ENCODE data around the gene IKBKG.
"Not testable (repeated sequence)": the region's sequence is repeated elsewhere in the genome, so short reads cannot be mapped to it uniquely, and the experiment has no call there.

The IKBKG gene

GRCh38 chrX:154526901-154527675, 20.3 kb upstream of the IKBKG start:
- ATAC-seq (peak; percentile 84), DNase-seq (peak; percentile 71)

- DNase-seq (no peak), ATAC-seq (no peak)
Observed at GRCh38 chrX:154529206-154529612, 18.2 kb upstream of the IKBKG start.

- DNase-seq, result no peak
- ATAC-seq, result no peak
Observed at GRCh38 chrX:154530286-154530685, 17.1 kb upstream of the IKBKG start.

- DNase-seq (no peak), ATAC-seq (no peak)
Observed at GRCh38 chrX:154531626-154532025, 15.8 kb upstream of the IKBKG start.

- no peak for DNase-seq
- ATAC-seq, result no peak
Observed at GRCh38 chrX:154532690-154533089, 14.7 kb upstream of the IKBKG start.

GRCh38 chrX:154534526-154535322, 12.7 kb upstream of the IKBKG start:
- ATAC-seq, result peak; percentile 96
- peak; percentile 87 for DNase-seq

GRCh38 chrX:154535892-154536291, 11.5 kb upstream of the IKBKG start:
- ATAC-seq (no peak), DNase-seq (no peak)

GRCh38 chrX:154539077-154539476, 8.3 kb upstream of the IKBKG start:
- DNase-seq, result no peak
- no peak for ATAC-seq

GRCh38 chrX:154540365-154540764, 7.1 kb upstream of the IKBKG start:
- not testable (repeated sequence) for ATAC-seq, DNase-seq

GRCh38 chrX:154540897-154541535, 6.4 kb upstream of the IKBKG start:
- no peak for DNase-seq
- no peak for ATAC-seq

GRCh38 chrX:154541589-154541895, 5.9 kb upstream of the IKBKG start:
- DNase-seq (no peak), ATAC-seq (no peak)

GRCh38 chrX:154541896-154542722, 5.3 kb upstream of the IKBKG start:
- ATAC-seq (peak; percentile 35), DNase-seq (peak; percentile 61)

GRCh38 chrX:154542723-154543424, 4.5 kb upstream of the IKBKG start:
- peak; percentile 46 for DNase-seq
- ATAC-seq, result peak; percentile 29

GRCh38 chrX:154545673-154546274, 1.6 kb upstream of the IKBKG start:
- DNase-seq (no peak), ATAC-seq (no peak)

GRCh38 chrX:154546354-154547244, 821 bp upstream of the IKBKG start, which contains the start of gene G6PD:
TSS of gene G6PD (minus strand) at chrX:154546846. CDS start at chrX:154546155, 691 bp downstream.
- peak; percentile 54 for ATAC-seq
- peak; percentile 82 for DNase-seq

- DNase-seq (no peak), ATAC-seq (no peak)
Observed at GRCh38 chrX:154548028-154548316, 552 bp downstream of the IKBKG start.

- ATAC-seq (no peak), DNase-seq (no peak)
Observed at GRCh38 chrX:154549766-154550165, 2.3 kb downstream of the IKBKG start.

- not testable (repeated sequence) for ATAC-seq, DNase-seq
Observed at GRCh38 chrX:154552112-154552806, 4.8 kb downstream of the IKBKG start.

- ATAC-seq, result peak; percentile 67
- DNase-seq, result not testable (repeated sequence)
Observed at GRCh38 chrX:154558060-154558690, 10.8 kb downstream of the IKBKG start.

Data from stimulated activated naive CD8-positive, alpha-beta T cell treated with anti-CD3 and anti-CD28 coated beads, Interleukin-15, Interleukin-2, amounts not matched to agents 100 U/mL and 50 U/mL, for 24 hours (primary cell).